ENCODE results near the gene PRKN. TPM values are rescaled to one million over a fixed set of nuclear protein-coding genes. Genes with fewer than 3 reads are reported as not detected.

The PRKN gene
- total RNA-seq, 2 experiments from 2014 or later: 0.82 to 1.00 TPM

DNA sequence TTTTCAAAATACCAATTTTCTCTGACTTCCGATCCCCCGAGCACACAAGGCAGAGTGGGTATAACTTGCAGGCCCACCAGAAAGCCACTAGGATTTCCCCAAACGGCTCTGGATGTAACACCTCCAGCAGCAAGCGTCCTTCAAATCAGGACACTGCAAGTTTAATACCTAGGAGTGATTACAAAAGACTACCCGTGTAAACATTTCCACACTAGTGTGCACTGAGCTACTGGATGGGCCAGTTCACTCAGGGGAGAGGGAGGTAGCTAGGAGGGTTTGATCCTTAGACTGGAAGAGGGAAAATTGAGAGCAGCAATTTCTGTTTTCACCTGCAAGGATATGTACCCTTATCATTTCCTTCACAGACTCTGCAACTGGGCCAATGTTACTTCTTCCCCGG is 1361.9 kb downstream of the PRKN start:
- Mint-ChIP-seq H3K27me3 (no peaks in the 10 kb centered on the region), H3K36me3 (peaks cover 5% of the 10 kb centered on the region), H3K4me1 (ENCODE audit: low read depth) (no peaks in the 10 kb centered on the region), H3K4me3 (no peak overlapping the region), H3K9me3 (peaks cover 13% of the 10 kb centered on the region), H3K27ac (no peak overlapping the region)
- ChIA-PET POLR2A (no interaction called here), CTCF (interaction anchor here (0.7 to 1.3 kb wide), 4 partner anchors 434 to 633 kb away, joined by 3 to 5 read pairs (median 3); no protein-coding TSS in a partner anchor)
- intact Hi-C loops (cut with micrococcal nuclease): no loop called here
- DNase-seq: no peak

DNA sequence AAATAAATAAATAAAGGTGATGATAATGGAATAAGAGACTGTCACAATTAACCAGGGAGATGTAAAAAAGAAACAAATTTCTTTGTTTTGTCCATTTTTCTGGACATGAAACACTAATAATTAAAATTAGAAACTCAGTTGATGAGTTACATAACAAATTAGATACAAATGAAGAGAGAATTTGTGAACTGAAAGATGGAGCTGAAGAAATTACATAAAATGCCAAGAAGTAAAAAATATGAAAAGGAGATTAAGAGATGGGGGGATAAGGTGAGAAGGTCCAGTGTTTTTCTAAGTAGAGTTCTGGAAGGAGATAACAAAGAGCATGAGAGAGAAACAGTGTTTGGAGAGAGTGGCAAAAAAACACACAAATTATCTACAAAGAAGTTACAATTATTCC is 1364.3 kb downstream of the PRKN start:
- intact Hi-C loops (cut with micrococcal nuclease): no loop called here
- Mint-ChIP-seq H3K4me3 (no peak overlapping the region), H3K4me1 (ENCODE audit: low read depth) (no peaks in the 10 kb centered on the region), H3K36me3 (peaks cover 5% of the 10 kb centered on the region), H3K27ac (no peak overlapping the region), H3K27me3 (no peaks in the 10 kb centered on the region), H3K9me3 (peaks cover 13% of the 10 kb centered on the region)
- ChIA-PET CTCF (interaction anchor here (1.2 kb wide), 1 partner anchor 8 kb away, joined by 3 read pairs; no protein-coding TSS in a partner anchor), POLR2A (no interaction called here)
- no peak for DNase-seq

DNA sequence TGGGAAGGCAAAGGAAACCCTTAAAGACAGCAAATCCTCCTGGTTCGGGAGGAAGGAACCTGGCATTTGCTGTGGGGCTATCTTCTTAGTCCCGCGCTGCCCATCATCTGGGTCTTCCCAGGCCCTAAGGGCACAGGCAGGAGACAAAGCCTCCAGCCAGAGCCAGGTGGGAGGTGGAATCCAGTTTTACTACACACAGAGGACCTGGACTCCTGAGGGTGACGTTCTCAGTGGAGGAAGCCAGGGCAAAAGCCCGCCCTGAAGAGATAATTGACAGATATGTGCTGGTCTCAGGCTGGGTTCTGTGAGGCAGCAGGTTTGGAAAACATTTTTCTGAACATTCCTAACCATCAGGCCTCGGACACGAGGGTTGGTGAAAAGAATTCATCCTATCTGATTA is 1365.3 kb downstream of the PRKN start:
- H3K4me1 Mint-ChIP-seq (ENCODE audit: low read depth): no peaks in the 10 kb centered on the region
- intact Hi-C loops (cut with micrococcal nuclease): no loop called here
- H3K36me3 Mint-ChIP-seq: peaks cover 5% of the 10 kb centered on the region
- H3K27ac Mint-ChIP-seq: no peak overlapping the region
- peaks cover 13% of the 10 kb centered on the region for H3K9me3 Mint-ChIP-seq
- DNase-seq: no peak
- H3K4me3 Mint-ChIP-seq: no peak overlapping the region
- no peaks in the 10 kb centered on the region for H3K27me3 Mint-ChIP-seq
- CTCF ChIA-PET: interaction anchor here (1.2 kb wide), 1 partner anchor 9 kb away, joined by 3 read pairs; no protein-coding TSS in a partner anchor
- POLR2A ChIA-PET: no interaction called here

DNA sequence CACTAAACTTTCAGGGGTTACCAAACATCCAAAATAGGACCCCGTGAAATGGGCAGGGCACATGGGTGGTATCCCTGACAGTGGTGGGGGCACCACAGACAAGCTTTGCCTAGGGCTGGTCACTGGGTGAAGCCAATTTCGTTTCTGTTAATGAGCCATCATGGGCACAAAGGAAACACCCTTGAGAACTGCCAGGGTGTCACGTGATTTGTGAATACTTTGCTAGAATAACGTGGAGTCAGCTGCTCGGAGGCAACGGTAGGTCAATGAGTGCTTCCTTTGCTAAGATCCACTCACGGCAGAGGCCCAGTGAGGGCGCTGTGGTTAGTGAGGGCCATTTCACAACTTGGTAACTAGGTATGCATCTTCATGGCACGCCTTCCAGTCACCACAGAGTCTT is 1366.0 kb downstream of the PRKN start:
- no peaks in the 10 kb centered on the region for H3K27me3 Mint-ChIP-seq
- DNase-seq: no peak
- ChIA-PET CTCF (no interaction called here), POLR2A (no interaction called here)
- H3K4me3 Mint-ChIP-seq: no peak overlapping the region
- no peaks in the 10 kb centered on the region for H3K4me1 Mint-ChIP-seq (ENCODE audit: low read depth)
- H3K9me3 Mint-ChIP-seq: peaks cover 13% of the 10 kb centered on the region
- peaks cover 5% of the 10 kb centered on the region for H3K36me3 Mint-ChIP-seq
- intact Hi-C loops (cut with micrococcal nuclease): no loop called here
- no peak overlapping the region for H3K27ac Mint-ChIP-seq

DNA sequence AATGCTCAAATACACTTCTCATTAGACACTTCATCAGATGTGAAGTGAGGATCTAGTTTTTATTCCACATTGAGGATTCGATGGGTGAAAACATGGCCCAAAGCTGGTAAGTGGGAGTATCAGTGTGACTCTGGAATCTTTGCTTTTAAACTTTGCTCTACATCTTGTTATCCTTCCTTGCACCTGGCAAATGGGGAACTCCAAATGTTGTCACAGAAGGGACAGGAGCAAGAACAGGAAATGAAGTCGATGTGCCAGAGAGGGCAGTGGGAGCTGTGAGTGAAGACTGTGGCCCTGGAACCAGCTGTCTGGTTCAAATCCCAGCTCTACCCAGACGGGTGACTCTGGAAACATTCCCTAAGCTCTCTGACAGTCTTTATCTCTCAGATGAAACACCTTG is 1367.0 kb downstream of the PRKN start:
- Mint-ChIP-seq H3K27me3 (no peaks in the 10 kb centered on the region), H3K9me3 (peaks cover 13% of the 10 kb centered on the region), H3K27ac (no peak overlapping the region), H3K36me3 (peaks cover 5% of the 10 kb centered on the region), H3K4me1 (ENCODE audit: low read depth) (no peaks in the 10 kb centered on the region), H3K4me3 (no peak overlapping the region)
- intact Hi-C loops (cut with micrococcal nuclease): no loop called here
- DNase-seq: no peak
- ChIA-PET CTCF (interaction anchor here (0.9 to 3.6 kb wide), 3 partner anchors 10 to 428 kb away, joined by 3 to 15 read pairs (median 5); no protein-coding TSS in a partner anchor), POLR2A (no interaction called here)

DNA sequence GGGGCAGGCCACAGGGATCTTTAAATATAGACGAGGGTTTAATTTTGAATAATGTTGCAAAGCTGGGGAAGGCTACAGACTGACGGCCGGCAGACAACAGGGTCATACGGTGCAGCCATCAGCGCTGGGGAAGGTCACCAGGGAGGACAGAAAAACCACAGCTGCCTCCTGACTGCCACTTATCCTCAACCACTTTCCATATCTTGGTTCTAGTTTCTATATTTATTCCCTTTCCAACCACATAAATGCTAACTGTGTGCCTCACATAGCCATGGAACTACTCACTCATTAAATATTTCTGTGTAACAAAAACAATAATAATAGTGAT is 1368.0 kb downstream of the PRKN start:
- H3K4me3 Mint-ChIP-seq: no peak overlapping the region
- ChIA-PET POLR2A (interaction anchor here (0.5 kb wide), 1 partner anchor 115 kb away, joined by 6 read pairs; no protein-coding TSS in a partner anchor), CTCF (interaction anchor here (1.1 to 3.6 kb wide), 2 partner anchors 11 to 427 kb away, joined by 3 to 15 read pairs; no protein-coding TSS in a partner anchor)
- no peaks in the 10 kb centered on the region for H3K27me3 Mint-ChIP-seq
- peaks cover 5% of the 10 kb centered on the region for H3K36me3 Mint-ChIP-seq
- peaks cover 13% of the 10 kb centered on the region for H3K9me3 Mint-ChIP-seq
- no peaks in the 10 kb centered on the region for H3K4me1 Mint-ChIP-seq (ENCODE audit: low read depth)
- H3K27ac Mint-ChIP-seq: no peak overlapping the region
- intact Hi-C loops (cut with micrococcal nuclease): no loop called here
- DNase-seq: no peak

DNA sequence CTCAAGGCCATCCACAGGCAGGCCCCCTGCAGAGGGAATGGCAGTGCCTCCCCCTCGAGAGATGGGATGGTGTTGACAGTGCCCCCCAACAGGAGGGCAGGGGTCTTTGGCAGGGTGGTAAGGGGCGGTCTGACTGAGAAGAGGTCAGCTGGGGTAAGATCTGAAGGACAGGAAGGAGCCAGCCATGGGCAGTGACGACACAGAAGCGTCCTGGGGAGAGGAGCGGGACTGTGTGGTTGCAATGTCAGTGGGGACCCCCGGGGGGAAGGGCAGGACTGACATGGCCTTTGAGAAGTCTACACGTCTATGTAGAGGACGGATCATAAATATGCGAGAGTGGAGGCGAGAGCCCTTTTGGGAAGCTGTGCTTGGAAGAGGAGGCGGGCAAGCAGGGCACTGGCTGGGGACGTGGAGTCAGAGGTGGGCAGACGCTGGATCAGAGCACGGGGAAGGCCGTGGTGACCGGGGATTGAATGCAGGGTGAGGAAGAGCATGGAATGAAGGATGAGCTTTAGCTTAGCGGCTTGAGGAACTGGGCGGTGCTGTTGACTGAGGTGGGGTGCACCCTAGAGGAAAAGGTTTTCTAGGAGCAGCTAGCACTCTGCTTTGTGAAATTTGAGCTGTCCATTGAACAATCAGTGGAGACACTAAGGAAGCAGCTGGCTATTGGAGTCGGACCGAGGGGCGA is 1371.3 kb downstream of the PRKN start:
- CTCF ChIA-PET: interaction anchor here (1.1 kb wide), 1 partner anchor 14 kb away, joined by 5 read pairs; no protein-coding TSS in a partner anchor
- Mint-ChIP-seq H3K4me3 (no peak overlapping the region), H3K27me3 (no peaks in the 10 kb centered on the region), H3K27ac (no peak overlapping the region), H3K36me3 (no peaks in the 10 kb centered on the region), H3K9me3 (no peaks in the 10 kb centered on the region), H3K4me1 (ENCODE audit: low read depth) (no peaks in the 10 kb centered on the region)
- DNase-seq: no peak
- intact Hi-C loops (cut with micrococcal nuclease): no loop called here
- POLR2A ChIA-PET: interaction anchor here (0.5 kb wide), 1 partner anchor 26 kb away, joined by 5 read pairs; no protein-coding TSS in a partner anchor

DNA sequence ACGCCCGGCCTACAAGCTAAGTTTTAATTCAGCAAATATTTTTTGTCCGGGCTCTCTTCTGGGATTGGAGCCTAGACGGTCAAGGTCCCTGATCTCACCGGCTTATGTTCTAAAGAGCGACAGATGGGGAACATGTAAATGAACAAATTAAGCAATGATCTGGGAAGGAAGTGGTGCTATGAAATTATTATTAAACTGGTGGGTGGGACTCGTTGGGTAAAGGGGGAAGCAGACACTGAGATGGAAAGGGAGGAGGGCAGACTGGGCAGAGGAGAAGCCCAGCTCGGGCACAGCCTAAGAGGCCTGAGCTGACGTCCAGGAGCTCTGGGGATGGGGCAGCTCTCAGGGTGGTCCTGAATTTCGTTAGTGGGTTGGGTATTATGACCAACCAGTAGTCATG is 1371.9 kb downstream of the PRKN start:
- no peak for DNase-seq
- Mint-ChIP-seq H3K27me3 (no peaks in the 10 kb centered on the region), H3K4me1 (ENCODE audit: low read depth) (no peaks in the 10 kb centered on the region), H3K4me3 (no peak overlapping the region), H3K27ac (no peak overlapping the region), H3K9me3 (no peaks in the 10 kb centered on the region), H3K36me3 (no peaks in the 10 kb centered on the region)
- POLR2A ChIA-PET: interaction anchor here (0.5 kb wide), 1 partner anchor 25 kb away, joined by 5 read pairs; no protein-coding TSS in a partner anchor
- CTCF ChIA-PET: interaction anchor here (1.1 to 1.2 kb wide), 2 partner anchors 15 to 425 kb away, joined by 5 read pairs; no protein-coding TSS in a partner anchor
- intact Hi-C loops (cut with micrococcal nuclease): no loop called here

DNA sequence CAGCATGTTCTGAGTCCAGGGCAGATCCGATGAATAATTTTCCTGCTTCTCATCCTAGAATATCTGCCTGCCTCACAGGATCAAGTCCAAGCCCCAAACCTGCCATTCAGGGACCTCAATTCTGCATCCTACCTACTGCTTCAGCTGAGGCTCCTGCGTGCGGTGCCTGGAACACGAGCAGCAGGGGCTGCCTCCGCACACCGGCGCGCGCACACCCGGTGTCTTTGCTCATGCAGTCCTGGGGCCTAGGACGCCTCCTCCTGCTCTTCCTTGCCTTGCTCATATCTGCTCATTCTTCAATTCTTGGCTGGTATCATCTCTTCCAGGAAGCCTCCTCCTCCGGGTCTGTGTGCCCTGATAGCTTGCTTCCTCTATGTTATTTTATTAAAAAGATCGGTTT is 1372.6 kb downstream of the PRKN start:
- ChIA-PET CTCF (interaction anchor here (1.2 to 1.8 kb wide), 2 partner anchors 16 to 425 kb away, joined by 5 to 12 read pairs; no protein-coding TSS in a partner anchor), POLR2A (no interaction called here)
- Mint-ChIP-seq H3K36me3 (no peaks in the 10 kb centered on the region), H3K27me3 (no peaks in the 10 kb centered on the region), H3K9me3 (no peaks in the 10 kb centered on the region), H3K4me1 (ENCODE audit: low read depth) (no peaks in the 10 kb centered on the region), H3K4me3 (no peak overlapping the region), H3K27ac (no peak overlapping the region)
- no peak for DNase-seq
- intact Hi-C loops (cut with micrococcal nuclease): no loop called here

DNA sequence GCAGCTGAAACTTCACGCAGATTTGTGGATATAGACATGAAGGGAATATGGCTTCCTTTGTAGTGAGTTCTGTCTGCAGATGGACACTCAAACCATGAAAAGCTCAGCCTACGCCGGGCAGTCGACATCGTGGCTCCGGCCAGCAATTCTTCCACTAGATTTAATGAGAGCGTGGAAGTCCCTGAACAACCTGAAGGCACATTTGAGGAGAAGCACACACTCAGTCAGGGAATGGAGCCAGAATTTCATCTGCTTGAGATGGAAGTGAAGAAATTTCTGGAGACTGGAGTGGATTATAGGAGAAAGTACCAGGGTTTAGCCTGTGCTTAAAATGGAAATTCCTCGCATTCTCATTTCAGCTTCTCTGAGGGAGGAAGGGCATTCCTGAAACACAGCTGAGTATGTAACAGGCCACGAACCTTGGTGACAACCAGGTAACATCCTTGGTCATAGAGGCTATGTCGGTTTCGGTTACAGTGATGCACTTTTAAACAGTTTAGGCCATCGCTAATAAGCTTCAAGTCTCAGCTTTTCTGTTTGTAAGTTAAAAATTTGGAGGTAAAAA is 1373.2 kb downstream of the PRKN start:
- Mint-ChIP-seq H3K27ac (no peak overlapping the region), H3K4me3 (no peak overlapping the region), H3K27me3 (no peaks in the 10 kb centered on the region), H3K36me3 (no peaks in the 10 kb centered on the region), H3K9me3 (no peaks in the 10 kb centered on the region), H3K4me1 (ENCODE audit: low read depth) (no peaks in the 10 kb centered on the region)
- POLR2A ChIA-PET: no interaction called here
- CTCF ChIA-PET: interaction anchor here (1.1 to 1.8 kb wide), 2 partner anchors 16 to 424 kb away, joined by 4 to 12 read pairs; no protein-coding TSS in a partner anchor
- intact Hi-C loops (cut with micrococcal nuclease): no loop called here
- DNase-seq: no peak

DNA sequence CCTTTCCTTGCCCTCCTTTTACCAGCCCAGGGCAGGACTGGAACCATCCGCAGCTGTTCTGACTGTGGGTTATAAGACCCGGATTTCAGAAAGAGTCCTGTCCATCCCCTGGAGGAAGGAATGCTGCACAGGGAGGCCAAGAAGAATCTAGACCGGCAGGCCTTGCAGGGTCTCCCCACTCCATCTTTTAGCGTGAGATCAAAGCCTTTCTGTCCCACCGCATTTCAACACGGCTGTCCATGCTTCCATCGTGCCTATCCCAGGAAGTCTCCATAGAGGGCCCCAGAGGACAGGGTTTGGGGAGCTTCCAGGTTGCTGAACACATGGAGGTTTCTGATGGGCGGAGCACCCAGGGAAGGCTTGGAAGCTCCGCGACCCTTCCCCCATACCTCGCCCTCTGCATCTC is 1374.4 kb downstream of the PRKN start:
- Mint-ChIP-seq H3K27me3 (no peaks in the 10 kb centered on the region), H3K9me3 (no peaks in the 10 kb centered on the region), H3K27ac (no peak overlapping the region), H3K4me3 (no peak overlapping the region), H3K36me3 (no peaks in the 10 kb centered on the region), H3K4me1 (ENCODE audit: low read depth) (no peaks in the 10 kb centered on the region)
- POLR2A ChIA-PET: no interaction called here
- CTCF ChIA-PET: interaction anchor here (1.8 kb wide), 1 partner anchor 18 kb away, joined by 12 read pairs; no protein-coding TSS in a partner anchor
- no peak for DNase-seq
- intact Hi-C loops (cut with micrococcal nuclease): no loop called here

DNA sequence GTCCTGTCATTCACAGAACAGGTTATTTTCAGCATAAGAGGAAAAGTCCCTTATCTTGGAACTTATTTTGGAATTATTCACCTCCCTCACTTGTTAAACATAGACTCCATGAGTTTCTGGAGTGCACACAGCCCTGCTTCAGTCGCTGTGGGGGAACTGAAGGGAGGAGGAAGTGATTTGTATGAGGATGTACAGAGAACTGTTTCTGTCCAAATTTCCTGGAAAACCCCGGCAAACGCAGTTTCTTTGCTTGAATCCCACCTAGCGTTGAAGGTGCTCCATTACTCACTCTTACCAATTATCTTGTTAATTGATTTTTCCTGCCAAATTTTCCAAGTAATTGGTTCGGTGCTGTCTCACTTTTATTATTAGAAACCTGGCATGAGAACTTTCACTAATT is 1375.7 kb downstream of the PRKN start:
- no peak for DNase-seq
- no peak overlapping the region for H3K27ac Mint-ChIP-seq
- no peaks in the 10 kb centered on the region for H3K4me1 Mint-ChIP-seq (ENCODE audit: low read depth)
- intact Hi-C loops (cut with micrococcal nuclease): no loop called here
- CTCF ChIA-PET: no interaction called here
- POLR2A ChIA-PET: no interaction called here
- H3K36me3 Mint-ChIP-seq: no peaks in the 10 kb centered on the region
- H3K4me3 Mint-ChIP-seq: no peak overlapping the region
- no peaks in the 10 kb centered on the region for H3K9me3 Mint-ChIP-seq
- H3K27me3 Mint-ChIP-seq: no peaks in the 10 kb centered on the region

Data from activated CD4-positive, alpha-beta memory T cell treated with anti-CD3 and anti-CD28 coated beads for 36 hours (primary cell).